Measurements from ENCODE around the gene AUTS2.

Gene AUTS2

GRCh38 chr7:70739646-70740210 is 1141.5 kb downstream of the AUTS2 start:
- Histone ChIP-seq H3K9me3 (ENCODE audit: low read length) (no peaks in the 10 kb centered on the region), H3K4me1 (ENCODE audit: insufficient read depth, low read length, severe bottlenecking) (peaks cover 10% of the 10 kb centered on the region)
- TF ChIP-seq CTCF (IDR thresholded peaks at IDR 0.05; ENCODE audit: low read length) (no peak), EZH2 (IDR thresholded peaks at IDR 0.05; ENCODE audit: borderline replicate concordance, low read length) (no peak)

GRCh38 chr7:70741666-70742065 is 1143.4 kb downstream of the AUTS2 start:
- Histone ChIP-seq H3K9me3 (ENCODE audit: low read length) (no peaks in the 10 kb centered on the region), H3K9me2 (ENCODE audit: low read depth, low read length) (no peaks in the 10 kb centered on the region), H3K9ac (ENCODE audit: low read length) (no peak overlapping the region), H3K27ac (ENCODE audit: low read depth, low read length, poor library complexity, severe bottlenecking) (no peak overlapping the region), H4K20me1 (ENCODE audit: insufficient read depth, low read length) (no peaks in the 10 kb centered on the region), H3K36me3 (ENCODE audit: insufficient read depth, low read length) (no peaks in the 10 kb centered on the region), H3K4me3 (ENCODE audit: low read depth, low read length, poor library complexity, severe bottlenecking) (no peak overlapping the region), H2AFZ (ENCODE audit: low read length) (no peak overlapping the region), H3K4me1 (ENCODE audit: insufficient read depth, low read length, severe bottlenecking) (peaks cover 5% of the 10 kb centered on the region), H3K4me2 (ENCODE audit: low read length) (no peak overlapping the region), H3F3A (ENCODE audit: insufficient read depth, low read length) (no peaks in the 10 kb centered on the region), H3K79me2 (ENCODE audit: insufficient read depth, low read length) (no peaks in the 10 kb centered on the region), H3K27me3 (ENCODE audit: insufficient read depth, low read length) (no peaks in the 10 kb centered on the region)
- TF ChIP-seq CTCF (IDR thresholded peaks at IDR 0.05; ENCODE audit: low read length) (no peak), EZH2 (IDR thresholded peaks at IDR 0.05; ENCODE audit: borderline replicate concordance, low read length) (no peak)

More at GRCh38 chr7:70739646-70740210, 1141.5 kb downstream of the AUTS2 start:
- H3F3A ChIP-seq (ENCODE audit: insufficient read depth, low read length): no peaks in the 10 kb centered on the region
- no peak overlapping the region for H3K4me3 ChIP-seq (ENCODE audit: low read depth, low read length, poor library complexity, severe bottlenecking)
- H3K4me2 ChIP-seq (ENCODE audit: low read length): no peak overlapping the region
- H3K9me2 ChIP-seq (ENCODE audit: low read depth, low read length): no peaks in the 10 kb centered on the region
- H3K36me3 ChIP-seq (ENCODE audit: insufficient read depth, low read length): no peaks in the 10 kb centered on the region
- no peaks in the 10 kb centered on the region for H3K27me3 ChIP-seq (ENCODE audit: insufficient read depth, low read length)
- H4K20me1 ChIP-seq (ENCODE audit: insufficient read depth, low read length): no peaks in the 10 kb centered on the region
- H2AFZ ChIP-seq (ENCODE audit: low read length): no peak overlapping the region
- no peaks in the 10 kb centered on the region for H3K79me2 ChIP-seq (ENCODE audit: insufficient read depth, low read length)
- H3K27ac ChIP-seq (ENCODE audit: low read depth, low read length, poor library complexity, severe bottlenecking): no peak overlapping the region
- no peak overlapping the region for H3K9ac ChIP-seq (ENCODE audit: low read length)

GRCh38 chr7:70743531-70744325 is 1145.5 kb downstream of the AUTS2 start:
- no peak overlapping the region for H3K4me3 ChIP-seq (ENCODE audit: low read depth, low read length, poor library complexity, severe bottlenecking)
- H3K27ac ChIP-seq (ENCODE audit: low read depth, low read length, poor library complexity, severe bottlenecking): no peak overlapping the region
- H3K79me2 ChIP-seq (ENCODE audit: insufficient read depth, low read length): no peaks in the 10 kb centered on the region

More at GRCh38 chr7:70743531-70744325, 1145.5 kb downstream of the AUTS2 start:
- Histone ChIP-seq H3K36me3 (ENCODE audit: insufficient read depth, low read length) (no peaks in the 10 kb centered on the region), H3K4me2 (ENCODE audit: low read length) (no peak overlapping the region), H2AFZ (ENCODE audit: low read length) (no peak overlapping the region), H4K20me1 (ENCODE audit: insufficient read depth, low read length) (no peaks in the 10 kb centered on the region), H3F3A (ENCODE audit: insufficient read depth, low read length) (no peaks in the 10 kb centered on the region), H3K9me2 (ENCODE audit: low read depth, low read length) (no peaks in the 10 kb centered on the region), H3K9me3 (ENCODE audit: low read length) (no peaks in the 10 kb centered on the region), H3K27me3 (ENCODE audit: insufficient read depth, low read length) (no peaks in the 10 kb centered on the region), H3K9ac (ENCODE audit: low read length) (no peak overlapping the region), H3K4me1 (ENCODE audit: insufficient read depth, low read length, severe bottlenecking) (no peaks in the 10 kb centered on the region)
- TF ChIP-seq EZH2 (IDR thresholded peaks at IDR 0.05; ENCODE audit: borderline replicate concordance, low read length) (no peak), CTCF (IDR thresholded peaks at IDR 0.05; ENCODE audit: low read length) (no peak)

Data from OCI-LY1 (cell line).